ENCODE data around the gene SMG5.

SMG5 gene

DNA sequence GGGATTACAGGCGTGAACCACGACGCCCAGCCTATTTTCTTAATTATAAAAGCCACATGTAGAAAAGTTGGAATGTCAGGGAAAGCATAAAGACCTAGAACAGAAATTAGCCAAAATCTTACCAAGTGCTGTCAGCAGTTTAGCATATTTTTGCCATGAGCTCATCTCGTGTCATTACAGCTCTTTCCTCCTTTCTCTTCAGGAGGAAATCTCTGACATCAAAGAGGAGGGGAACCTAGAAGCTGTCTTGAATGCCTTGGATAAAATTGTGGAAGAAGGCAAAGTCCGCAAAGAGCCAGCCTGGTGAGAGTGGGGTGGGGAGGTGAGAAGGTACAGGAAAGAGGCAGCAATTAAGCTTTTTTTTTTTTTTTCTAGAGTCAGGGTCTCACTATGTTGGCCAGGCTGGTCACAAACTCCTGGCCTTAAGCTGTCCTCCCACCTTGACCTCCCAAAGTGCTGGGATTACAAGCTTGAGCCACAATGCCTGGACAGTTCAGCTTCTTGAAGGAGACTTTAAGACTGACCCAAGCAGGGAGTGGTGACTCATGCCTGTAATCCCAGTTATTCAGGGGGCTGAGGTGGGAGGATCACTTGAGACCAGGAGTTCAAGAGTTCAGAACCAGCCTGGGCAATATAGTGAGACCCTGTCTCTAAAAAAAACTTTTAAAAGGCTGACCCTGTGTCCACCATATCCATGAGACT lies 49.0 kb downstream of the SMG5 start:
- no peak overlapping the region for H3K4me3 ChIP-seq (replicated peaks; ENCODE audit: low read depth, low read length)
- no peak for TF ChIP-seq CTCF (IDR thresholded peaks at IDR 0.05; ENCODE audit: insufficient read depth, low read length, poor library complexity, severe bottlenecking)
- peaks cover 23% of the 10 kb centered on the region for H3K36me3 ChIP-seq (ENCODE audit: control insufficient read depth, insufficient read depth, low read length)
- no peak for DNase-seq (ENCODE audit: extremely low read depth, insufficient read length)
- no peaks in the 10 kb centered on the region for H3K27me3 ChIP-seq (replicated peaks; ENCODE audit: control insufficient read depth, insufficient read depth, low read length)

GRCh38 chr1:156232201-156232894 lies 50.3 kb downstream of the SMG5 start:
- Histone ChIP-seq H3K27me3 (replicated peaks; ENCODE audit: control insufficient read depth, insufficient read depth, low read length) (no peaks in the 10 kb centered on the region), H3K36me3 (ENCODE audit: control insufficient read depth, insufficient read depth, low read length) (peaks cover 20% of the 10 kb centered on the region), H3K4me3 (replicated peaks; ENCODE audit: low read depth, low read length) (no peak overlapping the region)
- DNase-seq (ENCODE audit: extremely low read depth, insufficient read length): no peak
- TF ChIP-seq CTCF (IDR thresholded peaks at IDR 0.05; ENCODE audit: insufficient read depth, low read length, poor library complexity, severe bottlenecking): no peak

- Histone ChIP-seq H3K36me3 (ENCODE audit: control insufficient read depth, insufficient read depth, low read length) (peaks cover 12% of the 10 kb centered on the region), H3K4me3 (replicated peaks; ENCODE audit: low read depth, low read length) (no peak overlapping the region), H3K27me3 (replicated peaks; ENCODE audit: control insufficient read depth, insufficient read depth, low read length) (no peaks in the 10 kb centered on the region)
- TF ChIP-seq CTCF (IDR thresholded peaks at IDR 0.05; ENCODE audit: insufficient read depth, low read length, poor library complexity, severe bottlenecking): no peak
- no peak for DNase-seq (ENCODE audit: extremely low read depth, insufficient read length)
These were observed 52.2 kb downstream of the SMG5 start for GRCh38 chr1:156230473-156230837.

GRCh38 chr1:156229809-156230472 lies 52.7 kb downstream of the SMG5 start:
- TF ChIP-seq CTCF (IDR thresholded peaks at IDR 0.05; ENCODE audit: insufficient read depth, low read length, poor library complexity, severe bottlenecking): no peak
- no peaks in the 10 kb centered on the region for H3K27me3 ChIP-seq (replicated peaks; ENCODE audit: control insufficient read depth, insufficient read depth, low read length)
- DNase-seq (ENCODE audit: extremely low read depth, insufficient read length): no peak
- peaks cover 12% of the 10 kb centered on the region for H3K36me3 ChIP-seq (ENCODE audit: control insufficient read depth, insufficient read depth, low read length)
- H3K4me3 ChIP-seq (replicated peaks; ENCODE audit: low read depth, low read length): no peak overlapping the region

GRCh38 chr1:156228501-156228900 lies 54.1 kb downstream of the SMG5 start:
- Histone ChIP-seq H3K4me3 (replicated peaks; ENCODE audit: low read depth, low read length) (no peak overlapping the region), H3K27me3 (replicated peaks; ENCODE audit: control insufficient read depth, insufficient read depth, low read length) (no peaks in the 10 kb centered on the region), H3K36me3 (ENCODE audit: control insufficient read depth, insufficient read depth, low read length) (peaks cover 10% of the 10 kb centered on the region)
- TF ChIP-seq CTCF (IDR thresholded peaks at IDR 0.05; ENCODE audit: insufficient read depth, low read length, poor library complexity, severe bottlenecking): no peak
- DNase-seq (ENCODE audit: extremely low read depth, insufficient read length): no peak
